Amygdala (tissue), 56 donors: ENCODE measurements around the gene GSE1.
A peak's percentile ranks its signal among the peaks of the same experiment; 100 is the strongest.

Experiments
- DNase-seq, 56 donors: peaks; one replicate each; lab custom pipeline; 2025; lab: John Stamatoyannopoulos, UW

GSE1 gene

GRCh38 chr16:85655216-85656129, 42.4 kb downstream of the GSE1 start:
- no peak for DNase-seq

DNA sequence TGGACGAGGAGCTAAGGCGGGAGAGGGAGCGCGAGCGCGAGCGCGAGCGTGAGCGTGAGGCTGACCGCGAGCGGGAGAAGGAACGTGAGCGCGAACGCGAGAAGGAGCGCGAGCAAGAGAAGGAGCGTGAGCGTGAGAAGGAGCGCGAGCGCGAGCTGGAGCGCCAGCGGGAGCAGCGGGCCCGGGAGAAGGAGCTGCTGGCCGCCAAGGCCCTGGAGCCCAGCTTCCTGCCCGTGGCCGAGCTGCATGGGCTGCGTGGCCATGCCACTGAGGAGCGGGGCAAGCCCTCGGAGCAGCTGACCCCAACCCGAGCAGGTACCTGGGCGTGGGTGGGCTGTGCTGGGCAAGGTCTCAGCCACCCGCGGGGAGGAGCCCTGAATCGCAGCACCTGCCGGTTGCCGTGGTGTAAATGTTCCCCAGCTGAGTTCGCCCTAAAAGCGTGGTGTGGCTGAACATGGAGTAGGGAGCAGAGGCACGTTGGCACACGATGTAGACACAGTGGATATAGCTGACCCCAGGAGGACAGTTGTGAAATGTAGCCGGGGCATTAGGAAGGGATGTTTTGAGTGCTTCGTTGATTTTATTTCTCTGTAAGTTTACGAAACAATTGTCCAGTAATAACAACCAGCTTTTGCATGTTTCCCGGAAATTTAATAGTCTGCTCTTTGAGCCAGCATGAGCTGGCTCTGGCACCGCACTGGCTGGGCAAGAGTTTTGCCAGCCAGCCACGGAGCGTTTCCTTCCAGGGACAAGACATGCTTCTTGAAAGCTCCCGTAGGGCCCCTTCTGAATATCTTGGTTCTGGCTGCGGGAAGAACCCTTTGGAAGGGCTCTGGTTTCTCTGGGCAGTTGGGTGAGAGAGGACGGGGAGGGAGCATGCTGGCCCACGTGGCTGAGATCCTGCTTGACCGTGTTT, 43.5 kb downstream of the GSE1 start:
- peak in 8 of 56 donors; percentile 12 to 30 (median 23) for DNase-seq

DNA sequence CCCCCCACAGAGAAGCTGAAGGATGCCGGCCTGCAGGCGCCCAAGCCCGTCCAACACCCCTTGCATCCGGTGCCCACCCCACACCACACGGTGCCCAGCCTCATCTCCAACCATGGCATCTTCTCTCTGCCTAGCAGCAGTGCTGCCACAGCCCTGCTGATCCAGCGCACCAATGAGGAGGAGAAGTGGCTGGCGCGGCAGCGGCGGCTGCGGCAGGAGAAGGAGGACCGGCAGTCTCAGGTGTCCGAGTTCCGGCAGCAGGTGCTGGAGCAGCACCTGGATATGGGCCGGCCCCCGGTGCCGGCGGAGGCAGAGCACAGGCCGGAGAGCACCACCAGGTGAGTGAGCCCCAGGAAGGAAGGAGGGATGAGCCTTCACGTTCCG, 44.1 kb downstream of the GSE1 start:
- DNase-seq: no peak

GRCh38 chr16:85657996-85658395, 44.9 kb downstream of the GSE1 start:
- DNase-seq: no peak

GRCh38 chr16:85658504-85659326, 45.6 kb downstream of the GSE1 start:
- DNase-seq: no peak

DNA sequence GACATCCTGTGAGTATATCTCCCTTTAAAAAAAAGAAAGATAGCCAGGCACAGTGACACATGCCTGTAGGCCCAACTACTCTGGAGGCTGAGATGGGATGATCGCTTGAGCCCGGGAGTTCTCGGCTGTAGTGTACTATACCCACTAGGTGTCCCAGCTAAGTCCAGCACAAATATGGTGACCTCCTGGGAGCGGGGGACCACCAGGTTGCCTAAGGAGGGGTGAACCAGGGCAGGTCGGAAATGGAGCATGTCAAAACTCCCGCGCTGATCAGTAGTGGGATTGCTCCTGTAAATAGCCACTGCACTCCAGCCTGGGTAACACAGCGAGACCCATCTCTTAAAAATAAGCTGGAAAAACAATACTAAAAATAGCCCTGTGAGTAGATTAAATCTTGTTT, 46.2 kb downstream of the GSE1 start:
- no peak for DNase-seq

GRCh38 chr16:85659805-85660511, 46.8 kb downstream of the GSE1 start:
- peak in 42 of 56 donors; percentile 7 to 81 (median 46) for DNase-seq

- no peak for DNase-seq
Observed at GRCh38 chr16:85660843-85661739, 48.0 kb downstream of the GSE1 start.

- no peak for DNase-seq
Observed at GRCh38 chr16:85661740-85662481, 48.8 kb downstream of the GSE1 start.

DNA sequence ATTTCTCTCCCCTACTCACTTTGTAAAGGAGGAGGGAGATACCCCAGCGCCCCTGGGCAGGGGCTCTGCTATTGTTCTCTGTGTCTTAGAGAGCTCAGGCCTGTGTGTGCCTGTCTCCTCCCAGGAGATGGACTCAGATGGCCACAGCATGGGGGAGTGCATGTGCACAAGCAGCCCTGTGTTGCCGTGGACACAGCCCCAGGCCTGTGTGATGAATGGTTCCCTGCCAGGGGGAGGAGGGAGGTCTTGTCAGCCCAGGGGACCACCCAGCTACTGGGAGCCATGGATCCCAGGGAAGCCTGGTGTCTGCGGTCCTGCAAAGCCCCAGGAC, 49.3 kb downstream of the GSE1 start:
- DNase-seq: no peak

DNA sequence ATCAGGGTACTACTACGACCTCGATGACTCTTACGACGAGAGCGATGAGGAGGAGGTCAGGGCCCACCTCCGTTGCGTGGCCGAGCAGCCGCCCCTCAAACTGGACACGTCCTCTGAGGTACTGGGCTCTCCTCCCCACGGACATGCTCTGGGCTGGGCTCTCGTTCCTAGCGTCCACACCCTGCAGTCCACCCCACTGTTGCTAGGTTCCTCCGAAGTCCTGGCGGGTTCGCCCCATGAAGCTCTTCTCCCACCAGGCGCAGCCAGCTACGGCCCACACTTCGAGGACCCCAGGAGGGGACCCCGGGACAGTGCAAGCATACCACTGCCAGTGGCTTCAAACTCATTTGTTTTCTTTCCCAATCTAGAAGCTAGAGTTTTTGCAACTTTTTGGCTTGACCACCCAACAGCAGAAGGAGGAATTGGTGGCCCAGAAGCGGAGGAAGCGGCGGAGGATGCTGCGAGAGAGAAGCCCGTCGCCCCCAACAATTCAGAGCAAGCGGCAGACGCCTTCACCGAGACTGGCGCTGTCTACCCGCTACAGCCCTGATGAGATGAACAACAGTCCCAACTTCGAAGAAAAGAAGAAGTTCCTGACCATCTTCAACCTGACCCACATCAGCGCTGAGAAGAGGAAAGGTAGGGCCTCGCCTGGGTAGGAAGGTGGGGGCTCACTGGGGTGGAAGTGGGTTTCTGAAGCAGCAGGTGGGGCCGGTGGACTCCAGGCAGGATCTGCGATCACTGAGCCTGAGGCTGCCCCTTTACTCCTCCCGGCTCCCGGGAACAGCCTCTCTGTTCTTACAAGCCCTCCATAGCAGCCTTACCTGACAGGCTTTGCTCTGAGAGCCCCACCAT, 50.1 kb downstream of the GSE1 start:
- no peak for DNase-seq

DNA sequence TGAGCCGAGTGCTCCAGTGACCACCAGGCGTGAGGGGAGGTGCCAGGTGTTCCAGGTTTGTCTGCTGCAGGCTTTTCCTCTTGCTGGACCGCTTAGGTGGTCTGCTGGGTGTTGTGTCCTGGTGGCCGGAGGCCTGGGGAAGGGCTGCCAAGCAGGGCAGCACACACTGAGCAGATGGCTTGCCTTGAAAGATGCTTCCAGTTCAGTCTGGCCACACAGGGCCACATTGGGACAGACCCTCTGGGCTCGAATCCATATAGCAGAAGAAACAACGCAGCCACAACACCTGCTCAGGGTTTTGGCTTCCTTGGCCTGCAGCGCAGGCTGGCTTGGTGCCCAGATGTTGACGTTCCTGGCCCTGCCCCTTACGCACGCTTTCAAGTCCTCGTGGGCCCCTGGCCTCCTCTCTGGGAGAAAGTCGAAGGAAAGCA, 50.8 kb downstream of the GSE1 start:
- no peak for DNase-seq

DNA sequence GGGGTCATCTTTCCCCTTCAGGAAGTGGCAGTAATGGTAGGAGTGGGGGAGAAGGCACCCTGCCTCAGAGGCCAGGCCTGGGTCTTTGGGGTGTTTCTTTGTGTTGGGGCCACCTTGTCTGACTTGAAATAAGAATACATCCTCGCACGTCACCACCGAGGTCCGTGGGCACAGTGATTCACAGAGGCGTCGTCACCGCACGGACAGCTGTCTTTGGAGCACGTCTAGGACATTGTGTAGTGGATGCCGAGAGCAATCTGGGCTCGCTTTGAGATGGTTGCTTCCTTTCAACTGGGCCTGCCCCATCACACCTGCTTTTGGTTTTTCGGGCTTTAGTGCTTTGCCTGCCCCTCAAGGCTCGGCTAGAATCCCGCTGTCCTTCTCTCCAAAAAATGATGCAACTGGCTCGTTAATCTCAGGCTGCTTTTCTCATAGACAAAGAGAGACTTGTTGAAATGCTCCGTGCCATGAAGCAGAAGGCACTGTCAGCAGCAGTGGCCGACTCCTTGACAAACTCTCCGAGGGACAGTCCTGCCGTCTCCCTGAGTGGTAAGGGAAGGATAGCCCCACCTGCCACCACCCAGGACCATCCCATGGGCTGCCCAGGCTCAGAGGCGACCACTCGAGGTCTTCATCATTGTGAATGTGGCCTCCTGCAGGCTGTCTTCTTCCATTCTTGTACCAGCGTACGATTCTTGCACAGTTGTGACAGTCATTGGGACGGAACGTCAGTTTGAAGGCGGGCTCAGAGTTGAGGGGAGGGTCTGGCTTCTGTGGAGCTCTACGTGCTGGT, 51.7 kb downstream of the GSE1 start:
- no peak for DNase-seq

- DNase-seq: no peak
Observed at GRCh38 chr16:85665373-85665740, 52.2 kb downstream of the GSE1 start.

- DNase-seq: peak in 6 of 56 donors; percentile 16 to 65 (median 36)
Observed at GRCh38 chr16:85665929-85666328, 52.8 kb downstream of the GSE1 start.

- DNase-seq: no peak
Observed at GRCh38 chr16:85667261-85667660, 54.1 kb downstream of the GSE1 start.
